ENCODE results near the gene CSTPP1.

GRCh38 chr11:46900091-46900746 lies 36.3 kb upstream of the CSTPP1 start:
- TF ChIP-seq CTCF (IDR thresholded peaks at IDR 0.05): no peak
- TF ChIP-seq POLR2A (IDR thresholded peaks at IDR 0.05): no peak
